Stimulated activated CD4-positive, alpha-beta T cell treated with anti-CD3 and anti-CD28 coated beads, Interleukin-4, amount 100 ng/mL, for 48 hours (primary cell): ENCODE data around the gene PARP1.

Experiments used
- DNase-seq, 2 donors: peaks; one replicate each; pipeline ENCODE4 v3.0.0-alpha.2; 2020; ENCODE audit warnings: low read depth in 2 of 2

The PARP1 gene

GRCh38 chr1:226407199-226407496 lies 745 bp downstream of the PARP1 start:
- no peak for DNase-seq

- no peak for DNase-seq
Observed at GRCh38 chr1:226406401-226406881, 1.5 kb downstream of the PARP1 start.

GRCh38 chr1:226405411-226405988 lies 2.4 kb downstream of the PARP1 start:
- no peak for DNase-seq

- DNase-seq, result no peak
Observed at GRCh38 chr1:226404904-226405222, 3.0 kb downstream of the PARP1 start.

GRCh38 chr1:226404063-226404903 lies 3.6 kb downstream of the PARP1 start:
- DNase-seq, result no peak

GRCh38 chr1:226403201-226404034 lies 4.5 kb downstream of the PARP1 start:
- no peak for DNase-seq

- DNase-seq, result no peak
Observed at GRCh38 chr1:226402739-226403165, 5.1 kb downstream of the PARP1 start.

- DNase-seq, result no peak
Observed at GRCh38 chr1:226401355-226402303, 6.3 kb downstream of the PARP1 start.

- DNase-seq, result no peak
Observed at GRCh38 chr1:226400519-226401354, 7.2 kb downstream of the PARP1 start.

GRCh38 chr1:226397955-226398636 lies 9.8 kb downstream of the PARP1 start:
- no peak for DNase-seq

GRCh38 chr1:226397011-226397926 lies 10.6 kb downstream of the PARP1 start:
- no peak for DNase-seq

- no peak for DNase-seq
Observed at GRCh38 chr1:226395753-226396152, 12.1 kb downstream of the PARP1 start.

GRCh38 chr1:226394462-226394861 lies 13.4 kb downstream of the PARP1 start:
- DNase-seq, result no peak

GRCh38 chr1:226390681-226391080 lies 17.2 kb downstream of the PARP1 start:
- no peak for DNase-seq

- DNase-seq, result no peak
Observed at GRCh38 chr1:226388131-226388530, 19.8 kb downstream of the PARP1 start.

- DNase-seq, result no peak
Observed at GRCh38 chr1:226384717-226385116, 23.2 kb downstream of the PARP1 start.

GRCh38 chr1:226384040-226384439 lies 23.9 kb downstream of the PARP1 start:
- no peak for DNase-seq

- DNase-seq, result no peak
Observed at GRCh38 chr1:226382030-226382429, 25.9 kb downstream of the PARP1 start.
